SU-DHL-6 (cell line): ENCODE results near the gene EPHA3.

ENCODE experiments used
- EZH2phosphoT487 ChIP-seq: fragments of 200-600 bp; sonication (generic), shearing (Covaris generic); conservative IDR thresholded peaks from 2 replicates; pipeline ENCODE4 v1.6.1; 2018; ENCODE audit warnings: mild to moderate bottlenecking, antibody characterized with exemption, low read length, moderate library complexity, mixed read lengths
- TF ChIP-seq, protein P1 (sequence below): fragments of 200-600 bp; sonication (generic); IDR thresholded peaks from one replicate; pipeline ENCODE4 v1.5.1; 2017; ENCODE audit warnings: antibody characterized with exemption, mild to moderate bottlenecking, low read length, moderate library complexity; ENCODE audit not compliant: insufficient read depth, poor library complexity, severe bottlenecking

GRCh38 chr3:89098173-89098572 is 9.2 kb upstream of the EPHA3 start:
- TF ChIP-seq, protein P1, sequence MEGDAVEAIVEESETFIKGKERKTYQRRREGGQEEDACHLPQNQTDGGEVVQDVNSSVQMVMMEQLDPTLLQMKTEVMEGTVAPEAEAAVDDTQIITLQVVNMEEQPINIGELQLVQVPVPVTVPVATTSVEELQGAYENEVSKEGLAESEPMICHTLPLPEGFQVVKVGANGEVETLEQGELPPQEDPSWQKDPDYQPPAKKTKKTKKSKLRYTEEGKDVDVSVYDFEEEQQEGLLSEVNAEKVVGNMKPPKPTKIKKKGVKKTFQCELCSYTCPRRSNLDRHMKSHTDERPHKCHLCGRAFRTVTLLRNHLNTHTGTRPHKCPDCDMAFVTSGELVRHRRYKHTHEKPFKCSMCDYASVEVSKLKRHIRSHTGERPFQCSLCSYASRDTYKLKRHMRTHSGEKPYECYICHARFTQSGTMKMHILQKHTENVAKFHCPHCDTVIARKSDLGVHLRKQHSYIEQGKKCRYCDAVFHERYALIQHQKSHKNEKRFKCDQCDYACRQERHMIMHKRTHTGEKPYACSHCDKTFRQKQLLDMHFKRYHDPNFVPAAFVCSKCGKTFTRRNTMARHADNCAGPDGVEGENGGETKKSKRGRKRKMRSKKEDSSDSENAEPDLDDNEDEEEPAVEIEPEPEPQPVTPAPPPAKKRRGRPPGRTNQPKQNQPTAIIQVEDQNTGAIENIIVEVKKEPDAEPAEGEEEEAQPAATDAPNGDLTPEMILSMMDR = no peak
- no peak for TF ChIP-seq EZH2phosphoT487
